Hepatocyte (in vitro differentiated cells): Measurements from ENCODE around the gene ABLIM1. TPM values are rescaled to one million over a fixed set of nuclear protein-coding genes. Genes with fewer than 3 reads are reported as not detected.

ENCODE experiments used
- DNase-seq: peaks from one replicate; pipeline ENCODE4 v3.0.0-alpha.2; 2016; ENCODE audit warnings: low spot score
- H2AFZ ChIP-seq: fragments of 200-600 bp; sonication (generic); 2 replicates; pipeline ENCODE4 v1.6.0; 2016; ENCODE audit warnings: antibody characterized with exemption, mild to moderate bottlenecking
- H3K27ac ChIP-seq: fragments of 200-600 bp; sonication (generic); 2 replicates; pipeline ENCODE4 v1.5.1; 2016; ENCODE audit warnings: mild to moderate bottlenecking
- H3K27me3 ChIP-seq: fragments of 200-600 bp; sonication (generic); 2 replicates; pipeline ENCODE4 v1.6.1; 2016
- H3K36me3 ChIP-seq: fragments of 200-600 bp; sonication (generic); replicated peaks from 2 replicates; pipeline ENCODE4 v1.5.1; 2016; ENCODE audit warnings: low read depth; ENCODE audit not compliant: insufficient read depth
- H3K4me1 ChIP-seq: fragments of 200-600 bp; sonication (generic); 2 replicates; pipeline ENCODE4 v1.5.1; 2016; ENCODE audit warnings: mild to moderate bottlenecking, moderate library complexity; ENCODE audit not compliant: insufficient read depth
- H3K4me2 ChIP-seq: fragments of 200-600 bp; sonication (generic); 2 replicates; pipeline ENCODE4 v1.6.0; 2016
- H3K4me3 ChIP-seq: fragments of 200-600 bp; sonication (generic); 2 replicates; pipeline ENCODE4 v1.5.1; 2016; ENCODE audit warnings: mild to moderate bottlenecking
- H3K79me2 ChIP-seq: fragments of 200-600 bp; sonication (generic); 2 replicates; pipeline ENCODE4 v1.6.0; 2017; ENCODE audit warnings: mild to moderate bottlenecking
- H3K9me2 ChIP-seq: fragments of 200-600 bp; sonication (generic); replicated peaks from 2 replicates; pipeline ENCODE4 v1.6.0; 2017; ENCODE audit warnings: mild to moderate bottlenecking; ENCODE audit not compliant: insufficient read depth
- H3K9me3 ChIP-seq: fragments of 200-600 bp; sonication (generic); 2 replicates; pipeline ENCODE4 v1.5.1; 2016; ENCODE audit warnings: low read depth, mild to moderate bottlenecking
- H4K20me1 ChIP-seq: fragments of 200-600 bp; sonication (generic); 2 replicates; pipeline ENCODE4 v1.6.0; 2016; ENCODE audit warnings: mild to moderate bottlenecking; ENCODE audit not compliant: insufficient read depth, poor library complexity, severe bottlenecking
- EZH2 ChIP-seq: fragments of 200-600 bp; sonication (generic); IDR thresholded peaks from 2 replicates; pipeline ENCODE4 v1.6.1; 2016; ENCODE audit warnings: antibody characterized with exemption, mild to moderate bottlenecking, borderline replicate concordance
- EZH2phosphoT487 ChIP-seq: fragments of 200-600 bp; sonication (generic); IDR thresholded peaks from one replicate; pipeline ENCODE4 v1.6.1; 2018; ENCODE audit warnings: antibody characterized with exemption, mild to moderate bottlenecking, low read depth, moderate library complexity; ENCODE audit not compliant: unreplicated experiment, severe bottlenecking
- WGBS: methylation state at CpG from one replicate; pipeline ENCODE4 v1.1.6; 2016; ENCODE audit warnings: low lambda C conversion rate; ENCODE audit errors: missing lambda C conversion rate; 5-methylcytosine and 5-hydroxymethylcytosine counted together
- polyA plus RNA-seq: library from polyadenylated mRNA; unstranded; fragments of >200 nt; fragmentation: Nextera tagmentation; extraction: Ambion mirVana; gene quantifications from 2 replicates; pipeline ENCODE4 v1.2.1, GENCODE V29; 2016
- total RNA-seq: library from RNA; depleted of rRNA; stranded (reverse); fragments of >200 nt; gene quantifications from 2 replicates; pipeline ENCODE4 v1.2.3, GENCODE V29; 2014
- TF ChIP-seq, protein P1 (sequence below): fragments of 200-600 bp; sonication (generic); IDR thresholded peaks from 2 replicates; pipeline ENCODE4 v1.5.1; 2016; ENCODE audit warnings: antibody characterized with exemption, mild to moderate bottlenecking; ENCODE audit not compliant: poor library complexity

ABLIM1 gene
- total and polyA plus RNA-seq, 2 experiments from 2014 or later = 20.8 to 31.6 TPM

DNA sequence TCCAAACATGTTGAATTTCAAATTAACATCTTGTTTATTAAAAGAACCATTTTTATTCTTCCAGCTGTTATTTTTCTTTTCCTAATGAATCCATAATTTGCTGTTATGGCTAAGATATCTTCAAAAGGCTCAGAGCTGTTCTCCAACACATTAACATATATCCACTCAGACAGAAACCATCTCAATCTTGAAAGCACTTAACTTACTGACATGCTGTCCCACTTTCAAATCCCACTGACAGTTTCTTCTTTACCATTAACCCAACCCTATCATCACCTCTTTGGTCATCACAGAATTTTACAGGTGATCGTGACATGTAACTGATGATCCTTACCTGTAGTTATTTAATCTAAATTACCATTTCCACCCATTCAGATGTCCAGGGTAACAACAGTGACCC lies 178.2 kb downstream of the ABLIM1 start:
- Histone ChIP-seq H3K4me3 (no peak overlapping the region), H3K79me2 (no peaks in the 10 kb centered on the region), H3K36me3 (no peaks in the 10 kb centered on the region), H4K20me1 (no peaks in the 10 kb centered on the region), H3K27ac (no peak overlapping the region), H3K27me3 (no peaks in the 10 kb centered on the region), H3K9me2 (no peaks in the 10 kb centered on the region), H3K9me3 (no peaks in the 10 kb centered on the region), H3K4me2 (no peak overlapping the region), H3K4me1 (no peaks in the 10 kb centered on the region), H2AFZ (no peak overlapping the region)
- 97% methylated on average over 1 of the region's 1 CpG for WGBS
- DNase-seq = no peak
- TF ChIP-seq, protein P1, sequence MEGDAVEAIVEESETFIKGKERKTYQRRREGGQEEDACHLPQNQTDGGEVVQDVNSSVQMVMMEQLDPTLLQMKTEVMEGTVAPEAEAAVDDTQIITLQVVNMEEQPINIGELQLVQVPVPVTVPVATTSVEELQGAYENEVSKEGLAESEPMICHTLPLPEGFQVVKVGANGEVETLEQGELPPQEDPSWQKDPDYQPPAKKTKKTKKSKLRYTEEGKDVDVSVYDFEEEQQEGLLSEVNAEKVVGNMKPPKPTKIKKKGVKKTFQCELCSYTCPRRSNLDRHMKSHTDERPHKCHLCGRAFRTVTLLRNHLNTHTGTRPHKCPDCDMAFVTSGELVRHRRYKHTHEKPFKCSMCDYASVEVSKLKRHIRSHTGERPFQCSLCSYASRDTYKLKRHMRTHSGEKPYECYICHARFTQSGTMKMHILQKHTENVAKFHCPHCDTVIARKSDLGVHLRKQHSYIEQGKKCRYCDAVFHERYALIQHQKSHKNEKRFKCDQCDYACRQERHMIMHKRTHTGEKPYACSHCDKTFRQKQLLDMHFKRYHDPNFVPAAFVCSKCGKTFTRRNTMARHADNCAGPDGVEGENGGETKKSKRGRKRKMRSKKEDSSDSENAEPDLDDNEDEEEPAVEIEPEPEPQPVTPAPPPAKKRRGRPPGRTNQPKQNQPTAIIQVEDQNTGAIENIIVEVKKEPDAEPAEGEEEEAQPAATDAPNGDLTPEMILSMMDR = no peak
- TF ChIP-seq EZH2phosphoT487 (no peak), EZH2 (no peak)

- H3K4me3 ChIP-seq = no peak overlapping the region
- no peaks in the 10 kb centered on the region for H3K9me2 ChIP-seq
- 60% methylated on average over 6 of the region's 6 CpGs for WGBS
- no peak overlapping the region for H3K27ac ChIP-seq
- H3K27me3 ChIP-seq = no peaks in the 10 kb centered on the region
- no peaks in the 10 kb centered on the region for H4K20me1 ChIP-seq
- H2AFZ ChIP-seq = no peak overlapping the region
- no peak overlapping the region for H3K4me2 ChIP-seq
- no peak for DNase-seq
- H3K9me3 ChIP-seq = no peaks in the 10 kb centered on the region
- no peaks in the 10 kb centered on the region for H3K4me1 ChIP-seq
- no peaks in the 10 kb centered on the region for H3K36me3 ChIP-seq
- TF ChIP-seq EZH2phosphoT487 = no peak
- TF ChIP-seq, protein P1 = no peak
- TF ChIP-seq EZH2 = no peak
- H3K79me2 ChIP-seq = no peaks in the 10 kb centered on the region
Measured at GRCh38 chr10:114479307-114479706, 178.8 kb downstream of the ABLIM1 start.

- Histone ChIP-seq H3K27ac (no peak overlapping the region), H3K9me3 (no peaks in the 10 kb centered on the region), H3K27me3 (no peaks in the 10 kb centered on the region), H3K9me2 (no peaks in the 10 kb centered on the region), H2AFZ (no peak overlapping the region), H3K79me2 (no peaks in the 10 kb centered on the region), H4K20me1 (no peaks in the 10 kb centered on the region), H3K4me2 (no peak overlapping the region), H3K4me3 (no peak overlapping the region), H3K36me3 (no peaks in the 10 kb centered on the region), H3K4me1 (peaks cover 4% of the 10 kb centered on the region)
- no peak for TF ChIP-seq EZH2
- no peak for TF ChIP-seq EZH2phosphoT487
- TF ChIP-seq, protein P1 = no peak
- 75% methylated on average over 2 of the region's 2 CpGs for WGBS
- no peak for DNase-seq
Measured at GRCh38 chr10:114478281-114478680, 179.8 kb downstream of the ABLIM1 start.

DNA sequence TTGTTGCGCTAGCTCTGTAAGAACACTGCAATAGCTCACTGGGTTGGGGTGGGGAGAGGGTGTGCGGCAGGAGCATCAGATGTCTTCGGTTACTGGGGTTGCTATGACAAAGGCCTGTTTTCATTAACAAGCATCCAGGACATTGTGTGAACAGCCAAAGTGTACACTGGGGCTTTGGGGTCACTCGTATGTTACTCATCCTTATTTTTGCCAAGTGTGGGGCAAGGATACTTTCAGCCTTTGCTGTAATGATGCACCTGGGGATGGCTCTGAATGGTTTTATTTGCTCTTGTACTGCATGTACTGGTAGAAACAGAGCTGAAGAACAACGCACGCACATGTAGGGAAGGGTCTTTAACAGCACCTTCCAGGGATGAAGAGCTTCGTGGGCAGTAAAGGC lies 180.8 kb downstream of the ABLIM1 start:
- Histone ChIP-seq H4K20me1 (no peaks in the 10 kb centered on the region), H3K4me3 (no peak overlapping the region), H3K27me3 (no peaks in the 10 kb centered on the region), H3K79me2 (no peaks in the 10 kb centered on the region), H3K4me1 (peaks cover 5% of the 10 kb centered on the region), H3K9me3 (no peaks in the 10 kb centered on the region), H3K4me2 (no peak overlapping the region), H3K36me3 (no peaks in the 10 kb centered on the region), H3K27ac (no peak overlapping the region), H2AFZ (no peak overlapping the region), H3K9me2 (no peaks in the 10 kb centered on the region)
- TF ChIP-seq, protein P1 = no peak
- TF ChIP-seq EZH2 (no peak), EZH2phosphoT487 (no peak)
- DNase-seq = no peak
- 83% methylated on average over 7 of the region's 7 CpGs for WGBS
